Measurements from ENCODE around the gene TAS1R1.

DNA sequence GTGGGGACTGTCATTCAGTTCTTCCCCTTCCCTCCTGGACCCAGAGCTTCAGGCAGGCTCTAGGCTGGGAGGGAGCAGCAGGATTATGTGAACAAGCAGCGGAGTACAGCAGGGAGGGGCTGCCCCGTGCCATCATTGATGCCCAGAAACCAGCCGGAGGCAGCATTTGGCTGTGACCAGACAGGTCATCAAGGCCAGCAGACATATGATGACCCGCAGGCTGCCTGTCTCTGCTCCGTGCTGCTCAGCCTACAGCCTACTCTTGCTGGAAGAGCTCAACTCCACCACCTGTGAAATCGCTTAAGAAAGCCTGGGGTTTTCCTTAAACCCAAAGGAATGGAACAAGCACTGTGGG, 42.6 kb downstream of the TAS1R1 start:
- TF ChIP-seq POLR2AphosphoS5 (IDR thresholded peaks at IDR 0.05; ENCODE audit: borderline replicate concordance, low read depth, low read length) (no peak), EZH2 (IDR thresholded peaks at IDR 0.05) (no peak), FOXP2 (optimal IDR thresholded peaks at IDR 0.05; ENCODE audit: control extremely low read depth, extremely low read length, insufficient read depth) (no peak)

Measured in SK-N-MC (cell line).